Measurements from ENCODE around the gene GSK3A. TPM values are rescaled to one million over a fixed set of nuclear protein-coding genes. Genes with fewer than 3 reads are reported as not detected.

The GSK3A gene
- total and polyA plus RNA-seq, 2 experiments from 2014 or later, result 32.2 to 36.6 TPM

DNA sequence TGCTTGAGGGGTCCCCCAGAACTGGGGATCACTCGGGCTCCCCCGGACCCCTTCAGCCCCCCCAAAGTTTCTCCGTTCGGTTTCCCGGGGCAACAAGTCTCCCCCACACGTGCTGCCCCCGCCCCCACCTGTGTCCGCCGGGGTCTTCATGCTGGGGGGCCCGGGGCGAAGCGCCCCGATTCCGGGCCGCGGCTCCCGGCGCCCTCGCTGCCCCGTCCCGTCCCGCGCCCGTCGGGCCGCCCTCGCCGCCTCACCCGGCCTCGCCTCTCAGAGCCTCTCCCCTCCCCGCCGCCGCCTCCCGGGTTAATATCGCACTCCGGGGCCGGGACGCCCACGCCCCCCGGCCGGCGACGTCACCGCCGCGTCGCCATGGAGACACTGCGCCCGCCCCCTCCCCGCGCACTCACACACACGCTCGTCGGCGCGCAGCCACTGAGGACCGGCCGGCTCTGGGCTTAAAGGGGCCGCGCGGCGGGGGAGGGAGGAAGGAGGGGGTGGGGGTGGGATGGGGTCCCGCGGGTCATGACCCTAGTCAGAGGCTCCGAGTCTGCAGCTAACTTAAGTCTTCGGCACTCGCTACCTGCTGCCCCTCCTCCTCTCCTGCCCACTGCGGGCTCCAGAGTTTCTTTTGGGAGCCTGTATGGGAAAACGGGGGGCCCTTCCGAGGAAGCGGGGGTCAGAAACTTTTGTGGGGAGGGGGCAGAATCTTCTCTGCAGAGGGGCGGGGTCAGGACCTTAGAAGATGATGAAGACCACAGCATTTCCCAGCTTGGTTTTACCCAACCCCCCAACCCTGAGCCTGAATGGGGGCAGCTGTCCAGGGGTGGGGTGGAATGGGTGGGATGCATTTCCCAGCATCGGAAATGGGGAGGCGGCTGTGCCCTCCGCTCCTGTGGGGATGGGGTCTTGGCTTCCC lies 12.7 kb upstream of the GSK3A start, which contains the start of gene ERF:
ERF (minus strand) TSS at position 279 of the 916 bp plus-strand sequence; CDS start at position 150, 129 bp downstream.
- TF ChIP-seq EZH2phosphoT487 (IDR thresholded peaks at IDR 0.05; ENCODE audit: low read depth, severe bottlenecking, unreplicated experiment), result no peak
- TF ChIP-seq EZH2 (IDR thresholded peaks at IDR 0.05; ENCODE audit: borderline replicate concordance), result no peak
- no peak for TF ChIP-seq CTCF (IDR thresholded peaks at IDR 0.05; ENCODE audit: poor library complexity)
- Histone ChIP-seq H4K20me1 (ENCODE audit: insufficient read depth, poor library complexity, severe bottlenecking) (peaks cover 34% of the 10 kb centered on the region), H3K4me2 (peak within 1 kb of the TSS; percentile 99), H3K4me1 (ENCODE audit: insufficient read depth) (peaks cover 24% of the 10 kb centered on the region), H3K9me2 (replicated peaks; ENCODE audit: insufficient read depth) (no peaks in the 10 kb centered on the region), H3K27me3 (no peaks in the 10 kb centered on the region), H3K27ac (peak within 1 kb of the TSS; percentile 100), H3K36me3 (replicated peaks; ENCODE audit: insufficient read depth, low read depth) (no peaks in the 10 kb centered on the region), H3K4me3 (peak within 1 kb of the TSS; percentile 99), H3K79me2 (peaks cover 52% of the 10 kb centered on the region), H3K9me3 (ENCODE audit: low read depth) (no peaks in the 10 kb centered on the region), H2AFZ (peak within 1 kb of the TSS; percentile 77)
- 2% methylated on average over 25 of the region's 75 CpGs for WGBS (ENCODE audit: low lambda C conversion rate, missing lambda C conversion rate)
- DNase-seq (ENCODE audit: low spot score), result peak; percentile 97

DNA sequence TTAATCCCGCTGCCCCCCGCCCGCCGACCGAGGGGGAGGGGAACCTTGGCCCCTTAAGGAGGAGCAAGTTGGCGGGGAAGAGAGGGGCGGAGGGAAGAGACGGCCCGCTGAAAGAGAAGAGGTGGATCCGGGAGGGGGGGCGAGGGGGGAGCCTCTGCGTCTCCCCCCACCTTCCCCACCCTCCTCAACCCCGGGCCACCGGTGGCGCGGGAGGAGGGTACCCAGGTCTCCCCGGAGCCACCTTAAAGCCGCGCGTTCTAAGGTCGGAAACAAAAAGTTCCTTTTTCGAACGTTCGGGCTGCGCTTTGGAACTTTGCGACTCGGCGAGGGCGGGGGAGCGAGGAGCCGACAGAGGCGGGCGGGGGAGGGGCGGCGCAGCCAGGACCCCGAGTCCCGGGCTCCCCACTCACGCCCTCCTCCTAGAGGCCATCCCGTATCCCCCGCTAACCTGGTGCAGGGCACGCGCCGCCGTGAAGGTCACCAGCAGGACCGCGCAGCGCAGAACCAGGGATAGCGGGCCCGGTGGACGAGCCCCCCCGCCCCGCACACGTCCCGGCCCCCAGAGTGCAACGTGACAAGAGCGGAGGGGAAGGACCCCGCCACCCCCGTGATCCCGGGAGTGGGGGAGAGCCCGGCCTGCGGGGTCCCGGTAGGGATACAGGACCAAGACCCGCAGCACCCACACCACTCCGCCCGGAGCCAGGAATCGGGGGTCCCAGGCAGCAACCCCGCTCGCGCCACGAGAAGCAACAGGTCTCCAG lies 11.9 kb upstream of the GSK3A start:
- peak overlapping the region; percentile 100 for H3K27ac ChIP-seq
- H3K9me2 ChIP-seq (replicated peaks; ENCODE audit: insufficient read depth), result no peaks in the 10 kb centered on the region
- H3K4me2 ChIP-seq, result peak overlapping the region; percentile 99
- H4K20me1 ChIP-seq (ENCODE audit: insufficient read depth, poor library complexity, severe bottlenecking), result peaks cover 42% of the 10 kb centered on the region
- H3K36me3 ChIP-seq (replicated peaks; ENCODE audit: insufficient read depth, low read depth), result no peaks in the 10 kb centered on the region
- no peaks in the 10 kb centered on the region for H3K27me3 ChIP-seq
- H3K4me3 ChIP-seq, result peak overlapping the region; percentile 99
- peaks cover 61% of the 10 kb centered on the region for H3K79me2 ChIP-seq
- H3K4me1 ChIP-seq (ENCODE audit: insufficient read depth), result peaks cover 24% of the 10 kb centered on the region
- peak; percentile 87 for DNase-seq (ENCODE audit: low spot score)
- WGBS (ENCODE audit: low lambda C conversion rate, missing lambda C conversion rate), result under 1% methylated on average over 27 of the region's 70 CpGs
- TF ChIP-seq CTCF (IDR thresholded peaks at IDR 0.05; ENCODE audit: poor library complexity) (no peak), EZH2phosphoT487 (IDR thresholded peaks at IDR 0.05; ENCODE audit: low read depth, severe bottlenecking, unreplicated experiment) (no peak), EZH2 (IDR thresholded peaks at IDR 0.05; ENCODE audit: borderline replicate concordance) (no peak)
- peak overlapping the region; percentile 63 for H2AFZ ChIP-seq
- H3K9me3 ChIP-seq (ENCODE audit: low read depth), result no peaks in the 10 kb centered on the region

DNA sequence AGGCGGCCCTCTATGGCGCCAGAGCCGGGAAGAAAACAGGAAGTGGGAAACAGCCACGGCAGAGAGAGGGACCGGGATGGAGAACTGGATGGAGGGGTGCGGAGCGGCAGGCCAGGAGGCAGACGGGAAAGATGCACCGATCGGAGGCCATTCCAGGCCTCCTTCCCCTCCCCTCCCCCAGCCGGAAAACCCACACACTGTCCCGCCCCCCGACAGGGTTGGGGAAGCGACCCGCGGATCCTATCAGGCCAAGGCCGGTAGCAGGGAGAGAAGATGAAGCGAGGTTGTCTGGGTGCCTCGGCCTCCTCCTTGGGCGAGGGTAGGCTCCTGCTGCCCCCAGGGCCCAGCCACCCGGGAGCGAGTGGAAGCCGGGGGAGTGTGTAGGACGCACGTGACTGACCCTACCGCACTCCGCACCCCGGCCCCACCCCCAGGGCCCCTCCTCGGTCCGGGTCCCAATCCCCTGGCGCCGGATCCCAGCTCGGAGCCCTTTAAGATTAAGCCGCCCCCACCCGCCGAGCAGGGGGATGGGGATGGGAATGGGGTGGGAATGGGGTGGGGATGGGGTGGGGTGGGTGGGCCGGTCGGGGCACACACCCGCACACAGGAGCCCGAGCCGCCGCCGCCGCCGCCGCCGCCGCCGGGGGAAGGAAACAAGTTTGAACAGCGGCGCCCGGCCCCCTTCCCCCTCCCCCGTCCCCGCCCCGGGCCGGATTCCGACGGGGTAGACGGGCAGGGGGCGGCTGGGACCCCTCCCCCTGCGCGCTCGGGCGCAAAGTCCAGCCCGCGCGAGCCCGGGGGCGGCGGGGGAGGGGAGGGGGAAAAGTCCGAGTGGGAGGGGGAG lies 11.1 kb upstream of the GSK3A start:
- H3K36me3 ChIP-seq (replicated peaks; ENCODE audit: insufficient read depth, low read depth), result no peaks in the 10 kb centered on the region
- H2AFZ ChIP-seq, result peak overlapping the region; percentile 63
- TF ChIP-seq EZH2phosphoT487 (IDR thresholded peaks at IDR 0.05; ENCODE audit: low read depth, severe bottlenecking, unreplicated experiment), result no peak
- TF ChIP-seq EZH2 (IDR thresholded peaks at IDR 0.05; ENCODE audit: borderline replicate concordance), result no peak
- no peak for TF ChIP-seq CTCF (IDR thresholded peaks at IDR 0.05; ENCODE audit: poor library complexity)
- no peaks in the 10 kb centered on the region for H3K9me2 ChIP-seq (replicated peaks; ENCODE audit: insufficient read depth)
- H3K27me3 ChIP-seq, result no peaks in the 10 kb centered on the region
- H3K79me2 ChIP-seq, result peaks cover 62% of the 10 kb centered on the region
- peak overlapping the region; percentile 100 for H3K27ac ChIP-seq
- no peaks in the 10 kb centered on the region for H3K9me3 ChIP-seq (ENCODE audit: low read depth)
- 3% methylated on average over 23 of the region's 71 CpGs for WGBS (ENCODE audit: low lambda C conversion rate, missing lambda C conversion rate)
- peak; percentile 79 for DNase-seq (ENCODE audit: low spot score)
- peak overlapping the region; percentile 99 for H3K4me2 ChIP-seq
- peak overlapping the region; percentile 99 for H3K4me3 ChIP-seq
- peaks cover 44% of the 10 kb centered on the region for H4K20me1 ChIP-seq (ENCODE audit: insufficient read depth, poor library complexity, severe bottlenecking)
- H3K4me1 ChIP-seq (ENCODE audit: insufficient read depth), result peaks cover 24% of the 10 kb centered on the region
